Skeletal muscle cell (primary cell): Measurements from ENCODE around the gene TNFRSF1A.
"Not testable (repeated sequence)": the region's sequence is repeated elsewhere in the genome, so short reads cannot be mapped to it uniquely, and the experiment has no call there.

ENCODE experiments used
- DNase-seq: peaks from one replicate; pipeline ENCODE4 v3.0.0-alpha.2; 2010; ENCODE audit warnings: low read depth
- H3K4me3 ChIP-seq: 2 replicates; pipeline ENCODE4 v1.5.1; 2011; ENCODE audit warnings: low read depth, mild to moderate bottlenecking, control low read depth, low read length, moderate library complexity

Gene TNFRSF1A

GRCh38 chr12:6313326-6313940 is 28.4 kb downstream of the TNFRSF1A start:
- DNase-seq, result no peak
- H3K4me3 ChIP-seq, result no peak overlapping the region

- DNase-seq, result no peak
- no peak overlapping the region for H3K4me3 ChIP-seq
These were observed 29.1 kb downstream of the TNFRSF1A start for GRCh38 chr12:6312529-6313325.

- no peak for DNase-seq
- no peak overlapping the region for H3K4me3 ChIP-seq
These were observed 29.9 kb downstream of the TNFRSF1A start for GRCh38 chr12:6311822-6312528.

- H3K4me3 ChIP-seq, result peak overlapping the region; percentile 15
- DNase-seq, result no peak
These were observed 30.9 kb downstream of the TNFRSF1A start for GRCh38 chr12:6310771-6311610.

GRCh38 chr12:6307529-6307928 is 34.3 kb downstream of the TNFRSF1A start:
- DNase-seq, result no peak
- no peak overlapping the region for H3K4me3 ChIP-seq

- no peak for DNase-seq
- H3K4me3 ChIP-seq, result no peak overlapping the region
These were observed 35.2 kb downstream of the TNFRSF1A start for GRCh38 chr12:6306599-6307220.

GRCh38 chr12:6306151-6306550 is 35.7 kb downstream of the TNFRSF1A start:
- no peak for DNase-seq
- no peak overlapping the region for H3K4me3 ChIP-seq

GRCh38 chr12:6303071-6303470 is 38.8 kb downstream of the TNFRSF1A start:
- H3K4me3 ChIP-seq, result no peak overlapping the region
- DNase-seq, result no peak

GRCh38 chr12:6302621-6303020 is 39.3 kb downstream of the TNFRSF1A start:
- no peak for DNase-seq
- no peak overlapping the region for H3K4me3 ChIP-seq

GRCh38 chr12:6301721-6302120 is 40.2 kb downstream of the TNFRSF1A start:
- H3K4me3 ChIP-seq, result no peak overlapping the region
- no peak for DNase-seq

GRCh38 chr12:6297170-6297569 is 44.7 kb downstream of the TNFRSF1A start:
- H3K4me3 ChIP-seq, result no peak overlapping the region
- no peak for DNase-seq

GRCh38 chr12:6295094-6295811 is 46.6 kb downstream of the TNFRSF1A start:
- no peak for DNase-seq
- no peak overlapping the region for H3K4me3 ChIP-seq

GRCh38 chr12:6294156-6295093 is 47.5 kb downstream of the TNFRSF1A start:
- DNase-seq, result no peak
- no peak overlapping the region for H3K4me3 ChIP-seq

- DNase-seq, result peak; percentile 44
- no peak overlapping the region for H3K4me3 ChIP-seq
These were observed 49.3 kb downstream of the TNFRSF1A start for GRCh38 chr12:6292606-6293005.

GRCh38 chr12:6289906-6290305 is 52.0 kb downstream of the TNFRSF1A start:
- H3K4me3 ChIP-seq, DNase-seq: not testable (repeated sequence)

GRCh38 chr12:6289081-6289480 is 52.8 kb downstream of the TNFRSF1A start:
- not testable (repeated sequence) for DNase-seq, H3K4me3 ChIP-seq

GRCh38 chr12:6288235-6288634 is 53.6 kb downstream of the TNFRSF1A start:
- no peak for DNase-seq
- H3K4me3 ChIP-seq, result no peak overlapping the region
